HCT116 (cell line): Measurements from ENCODE around the gene IGSF21. TPM values are rescaled to one million over a fixed set of nuclear protein-coding genes. Genes with fewer than 3 reads are reported as not detected.

Source experiments
- ATAC-seq: fragments of 200-7000 bp; cut with Tn5 transposase; 2 replicates; pipeline ENCODE4 v1.9.1; 2020; ENCODE audit warnings: mild to moderate bottlenecking, moderate library complexity
- BruUV-seq: library from RNA; stranded (reverse); fragments of 400-500 nt; replicated peaks from 2 replicates; lab custom pipeline; 2021; lab: Mats Ljungman, UMichigan
- CTCF ChIA-PET: fragments of 300-600 bp; sonication (Branson Sonifier 250); formaldehyde crosslinking; loops from one replicate; lab custom pipeline; 2021; ENCODE audit warnings: antibody characterized with exemption; lab: Charles Lee
- POLR2A ChIA-PET: fragments of 300-600, 350-600 bp; sonication (Branson Sonifier 250); formaldehyde crosslinking; loops from one replicate; lab custom pipeline; 2021; ENCODE audit warnings: antibody characterized with exemption; lab: Charles Lee
- RAD21 ChIA-PET, 2 experiments: fragments of 300-600 bp; sonication (Branson Sonifier 250); formaldehyde crosslinking; loops; one replicate each; lab custom pipeline; 2023; ENCODE audit warnings: low total read pairs in 2 of 2; ENCODE audit not compliant: uncharacterized antibody in 2 of 2, unreplicated experiment in 2 of 2, low non-redundant PET in 1 of 2; lab: Charles Lee
- DNase-seq: peaks from one replicate; pipeline ENCODE4 v3.0.0-alpha.2; 2010; ENCODE audit warnings: low read depth, low spot score
- H2AFZ ChIP-seq: fragments of 200-600 bp; shearing (Covaris generic), sonication (generic); 2 replicates; pipeline ENCODE4 v1.6.1; 2017; ENCODE audit warnings: low read depth, mixed run types, mixed read lengths, antibody characterized with exemption, low read length; ENCODE audit not compliant: poor library complexity, severe bottlenecking
- H3K27ac ChIP-seq: 2 replicates; pipeline ENCODE4 v1.5.1; 2012; ENCODE audit warnings: low read depth, low read length
- H3K27me3 ChIP-seq: fragments of 200-600 bp; sonication (generic); 2 replicates; pipeline ENCODE4 v1.6.1; 2016; ENCODE audit warnings: mixed run types, low read length, mixed read lengths; ENCODE audit not compliant: insufficient read depth
- H3K36me3 ChIP-seq, 2 experiments: fragments of 200-500 bp in 1 of 2; fragments of 200-600 bp in 1 of 2; sonication (Bioruptor generic) in 1 of 2; sonication (generic) in 1 of 2; 2 replicates each; pipeline versions ENCODE4 v1.5.1 to v1.6.1; 2014 to 2016; ENCODE audit warnings: low read length in 2 of 2, inconsistent platforms in 1 of 2, mixed read lengths in 1 of 2, mixed run types in 1 of 2; ENCODE audit not compliant: insufficient read depth in 2 of 2, control insufficient read depth in 1 of 2
- H3K4me1 ChIP-seq, 2 experiments: fragments of 200-600 bp in 1 of 2; sonication (generic) in 1 of 2; 2 replicates each; pipeline versions ENCODE4 v1.5.1 to v1.6.1; 2012 to 2017; ENCODE audit warnings: low read length in 2 of 2, inconsistent platforms in 1 of 2, mild to moderate bottlenecking in 1 of 2, mixed read lengths in 1 of 2, mixed run types in 1 of 2, moderate library complexity in 1 of 2; ENCODE audit not compliant: insufficient read depth in 2 of 2, control insufficient read depth in 1 of 2
- H3K4me2 ChIP-seq: fragments of 200-600 bp; sonication (generic); 2 replicates; pipeline ENCODE4 v1.6.1; 2017; ENCODE audit warnings: mixed run types, low read length, mixed read lengths
- H3K4me3 ChIP-seq, 2 experiments: fragments of 200-600 bp in 1 of 2; sonication (generic) in 1 of 2; replicated peaks in 1 of 2; 2 replicates each; pipeline ENCODE4 v1.5.1; 2011 to 2016; ENCODE audit warnings: low read length in 2 of 2, control low read depth in 1 of 2, low read depth in 1 of 2, mild to moderate bottlenecking in 1 of 2, mixed read lengths in 1 of 2, mixed run types in 1 of 2
- H3K79me2 ChIP-seq: fragments of 200-600 bp; sonication (generic); 2 replicates; pipeline ENCODE4 v1.6.1; 2017; ENCODE audit warnings: mild to moderate bottlenecking, mixed run types, low read length, moderate library complexity, mixed read lengths; ENCODE audit not compliant: insufficient read depth
- H3K9ac ChIP-seq: fragments of 200-600 bp; sonication (generic); 2 replicates; pipeline ENCODE4 v1.6.1; 2016; ENCODE audit warnings: low read length, mixed read lengths
- H3K9me2 ChIP-seq: fragments of 200-600 bp; sonication (generic), shearing (Covaris generic); 2 replicates; pipeline ENCODE4 v1.6.1; 2017; ENCODE audit warnings: mixed run types, mild to moderate bottlenecking, moderate library complexity; ENCODE audit not compliant: insufficient read depth
- H3K9me3 ChIP-seq, 2 experiments: fragments of 200-500 bp in 1 of 2; fragments of 200-600 bp in 1 of 2; sonication (Bioruptor generic) in 1 of 2; sonication (generic) in 1 of 2; 2 replicates each; pipeline ENCODE4 v1.6.1; 2014 to 2017; ENCODE audit warnings: low read length in 2 of 2, mixed read lengths in 2 of 2, inconsistent platforms in 1 of 2, low read depth in 1 of 2, mild to moderate bottlenecking in 1 of 2, mixed run types in 1 of 2, moderate library complexity in 1 of 2; ENCODE audit not compliant: control insufficient read depth in 1 of 2, insufficient read depth in 1 of 2
- H4K20me1 ChIP-seq: fragments of 200-600 bp; sonication (generic), shearing (Covaris generic); 2 replicates; pipeline ENCODE4 v1.6.1; 2017; ENCODE audit warnings: mixed run types, mild to moderate bottlenecking, moderate library complexity; ENCODE audit not compliant: insufficient read depth
- ATF3 ChIP-seq: IDR thresholded peaks from 2 replicates; pipeline ENCODE4 v1.6.1; 2012
- CBX3 ChIP-seq: IDR thresholded peaks from 2 replicates; pipeline ENCODE4 v1.6.1; 2012; ENCODE audit warnings: low read depth
- CEBPB ChIP-seq: IDR thresholded peaks from 2 replicates; pipeline ENCODE4 v1.6.1; 2012; ENCODE audit warnings: low read depth
- CTCF ChIP-seq, 3 experiments: fragments of 200-600 bp in 1 of 3; sonication (generic) in 1 of 3; IDR thresholded peaks in 2 of 3; conservative IDR thresholded peaks in 1 of 3; 2 replicates each; pipeline ENCODE4 v1.5.1; 2012 to 2017; ENCODE audit warnings: low read depth in 2 of 3, low read length in 2 of 3, antibody characterized with exemption in 1 of 3, borderline replicate concordance in 1 of 3, control low read depth in 1 of 3, mild to moderate bottlenecking in 1 of 3, mixed read lengths in 1 of 3, mixed run types in 1 of 3, moderate library complexity in 1 of 3; ENCODE audit not compliant: insufficient read depth in 1 of 3
- EGR1 ChIP-seq: IDR thresholded peaks from 2 replicates; pipeline ENCODE4 v1.6.1; 2012; ENCODE audit warnings: low read depth
- ELF1 ChIP-seq: IDR thresholded peaks from 2 replicates; pipeline ENCODE4 v1.6.1; 2012; ENCODE audit warnings: low read depth, borderline replicate concordance
- EZH2 ChIP-seq: fragments of 200-600 bp; sonication (generic); IDR thresholded peaks from 2 replicates; pipeline ENCODE4 v1.6.1; 2017; ENCODE audit warnings: antibody characterized with exemption, mixed run types
- EZH2phosphoT487 ChIP-seq: fragments of 200-600 bp; IDR thresholded peaks from 2 replicates; pipeline ENCODE4 v1.6.1; 2018; ENCODE audit warnings: antibody characterized with exemption, borderline replicate concordance
- JUND ChIP-seq: IDR thresholded peaks from 2 replicates; pipeline ENCODE4 v1.6.1; 2012
- POLR2A ChIP-seq: IDR thresholded peaks from 2 replicates; pipeline ENCODE4 v1.7.0; 2011; ENCODE audit warnings: borderline replicate concordance; ENCODE audit not compliant: insufficient read depth, insufficient read length; ENCODE audit errors: extremely low read depth
- POLR2AphosphoS5 ChIP-seq: IDR thresholded peaks from 2 replicates; pipeline ENCODE4 v1.6.1; 2011; ENCODE audit warnings: mild to moderate bottlenecking, low read depth, low read length, moderate library complexity
- SP1 ChIP-seq: IDR thresholded peaks from 2 replicates; pipeline ENCODE4 v1.6.1; 2012; ENCODE audit warnings: low read depth
- SRF ChIP-seq: IDR thresholded peaks from 2 replicates; pipeline ENCODE4 v1.6.1; 2012; ENCODE audit warnings: low read depth
- YY1 ChIP-seq: IDR thresholded peaks from 2 replicates; pipeline ENCODE4 v1.6.1; 2011; ENCODE audit warnings: low read length, low read depth, moderate library complexity, mild to moderate bottlenecking; ENCODE audit not compliant: insufficient replicate concordance; ENCODE audit errors: extremely low read depth
- ZBTB33 ChIP-seq: IDR thresholded peaks from 2 replicates; pipeline ENCODE4 v1.6.1; 2011; ENCODE audit warnings: mild to moderate bottlenecking, low read length, moderate library complexity; ENCODE audit not compliant: insufficient replicate concordance; ENCODE audit errors: extremely low read depth
- ZFX ChIP-seq: fragments of 450-650 bp; IDR thresholded peaks from 2 replicates; pipeline ENCODE4 v1.6.1; 2017
- ZNF274 ChIP-seq: fragments of 200-500 bp; sonication (Bioruptor generic); IDR thresholded peaks from 2 replicates; pipeline ENCODE4 v1.6.1; 2014; ENCODE audit warnings: mild to moderate bottlenecking, low read depth, low read length, inconsistent platforms
- intact Hi-C: fragments of 100-400 bp; cut with micrococcal nuclease; formaldehyde crosslinking; loops from 2 replicates; pipeline ENCODE4 v1.10.0; 2022
- total RNA-seq: library from RNA; stranded (reverse); gene quantifications from one replicate; pipeline ENCODE4 v1.2.1, GENCODE V29; 2021; ENCODE audit not compliant: unreplicated experiment
- TF ChIP-seq, protein P1 (sequence below): IDR thresholded peaks from 2 replicates; pipeline ENCODE4 v1.6.1; 2012; ENCODE audit warnings: low read depth
- TF ChIP-seq, protein P2 (sequence below): IDR thresholded peaks from 2 replicates; pipeline ENCODE4 v1.6.1; 2012

The IGSF21 gene
- total RNA-seq, 1 experiment from 2014 or later: not detected

GRCh38 chr1:18058206-18058921, 49.2 kb upstream of the IGSF21 start:
- no peak for DNase-seq
- Histone ChIP-seq H3K27ac (no peak overlapping the region), H3K9me3 (no peaks in the 10 kb centered on the region), H3K4me1 (no peaks in the 10 kb centered on the region), H3K4me2 (no peak overlapping the region), H3K27me3 (peaks cover 55% of the 10 kb centered on the region), H2AFZ (no peak overlapping the region), H3K79me2 (no peaks in the 10 kb centered on the region), H4K20me1 (no peaks in the 10 kb centered on the region), H3K36me3 (no peaks in the 10 kb centered on the region), H3K9ac (no peak overlapping the region), H3K9me2 (no peaks in the 10 kb centered on the region)
- intact Hi-C loops: no loop called here
- no peak for ATAC-seq
- ChIA-PET RAD21 (no interaction called here), CTCF (no interaction called here)
- TF ChIP-seq ZNF274: no peak
- no peak for TF ChIP-seq YY1
- TF ChIP-seq, protein P1, sequence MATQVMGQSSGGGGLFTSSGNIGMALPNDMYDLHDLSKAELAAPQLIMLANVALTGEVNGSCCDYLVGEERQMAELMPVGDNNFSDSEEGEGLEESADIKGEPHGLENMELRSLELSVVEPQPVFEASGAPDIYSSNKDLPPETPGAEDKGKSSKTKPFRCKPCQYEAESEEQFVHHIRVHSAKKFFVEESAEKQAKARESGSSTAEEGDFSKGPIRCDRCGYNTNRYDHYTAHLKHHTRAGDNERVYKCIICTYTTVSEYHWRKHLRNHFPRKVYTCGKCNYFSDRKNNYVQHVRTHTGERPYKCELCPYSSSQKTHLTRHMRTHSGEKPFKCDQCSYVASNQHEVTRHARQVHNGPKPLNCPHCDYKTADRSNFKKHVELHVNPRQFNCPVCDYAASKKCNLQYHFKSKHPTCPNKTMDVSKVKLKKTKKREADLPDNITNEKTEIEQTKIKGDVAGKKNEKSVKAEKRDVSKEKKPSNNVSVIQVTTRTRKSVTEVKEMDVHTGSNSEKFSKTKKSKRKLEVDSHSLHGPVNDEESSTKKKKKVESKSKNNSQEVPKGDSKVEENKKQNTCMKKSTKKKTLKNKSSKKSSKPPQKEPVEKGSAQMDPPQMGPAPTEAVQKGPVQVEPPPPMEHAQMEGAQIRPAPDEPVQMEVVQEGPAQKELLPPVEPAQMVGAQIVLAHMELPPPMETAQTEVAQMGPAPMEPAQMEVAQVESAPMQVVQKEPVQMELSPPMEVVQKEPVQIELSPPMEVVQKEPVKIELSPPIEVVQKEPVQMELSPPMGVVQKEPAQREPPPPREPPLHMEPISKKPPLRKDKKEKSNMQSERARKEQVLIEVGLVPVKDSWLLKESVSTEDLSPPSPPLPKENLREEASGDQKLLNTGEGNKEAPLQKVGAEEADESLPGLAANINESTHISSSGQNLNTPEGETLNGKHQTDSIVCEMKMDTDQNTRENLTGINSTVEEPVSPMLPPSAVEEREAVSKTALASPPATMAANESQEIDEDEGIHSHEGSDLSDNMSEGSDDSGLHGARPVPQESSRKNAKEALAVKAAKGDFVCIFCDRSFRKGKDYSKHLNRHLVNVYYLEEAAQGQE: no peak
- no peak for TF ChIP-seq ATF3
- no peak for TF ChIP-seq EGR1
- TF ChIP-seq ZFX: no peak
- no peak for TF ChIP-seq ZBTB33
- no peak for TF ChIP-seq POLR2AphosphoS5
- TF ChIP-seq, protein P2, sequence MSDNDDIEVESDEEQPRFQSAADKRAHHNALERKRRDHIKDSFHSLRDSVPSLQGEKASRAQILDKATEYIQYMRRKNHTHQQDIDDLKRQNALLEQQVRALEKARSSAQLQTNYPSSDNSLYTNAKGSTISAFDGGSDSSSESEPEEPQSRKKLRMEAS: no peak
- no peak for TF ChIP-seq EZH2phosphoT487
- no peak for TF ChIP-seq JUND
- no peak for TF ChIP-seq POLR2A
- no peak for TF ChIP-seq EZH2
- TF ChIP-seq SRF: no peak
- TF ChIP-seq ELF1: no peak
- TF ChIP-seq CBX3: no peak
- TF ChIP-seq CEBPB: no peak
- TF ChIP-seq SP1: no peak
- TF ChIP-seq CTCF (IDR thresholded peaks at IDR 0.05 in 2 of 3, conservative IDR thresholded peaks at IDR 0.05 in 1 of 3; ENCODE audit: borderline replicate concordance in 1 of 3, insufficient read depth in 1 of 3, low read depth in 2 of 3, low read length in 2 of 3): no peak
- TF ChIP-seq, all 23 proteins: peak for 0
- no TSS peak for BruUV-seq
- POLR2A ChIA-PET: no interaction called here
- no peak overlapping the region for H3K4me3 ChIP-seq
